Keratinocyte (primary cell): ENCODE data around the gene GMEB2. TPM values are rescaled to one million over a fixed set of nuclear protein-coding genes. Genes with fewer than 3 reads are reported as not detected.

ENCODE experiments used
- DNase-seq: peaks from one replicate; pipeline ENCODE4 v3.0.0-alpha.2; 2011; ENCODE audit warnings: low read depth, missing footprints, low spot score
- FAIRE-seq: peaks from 2 replicates; lab custom pipeline; 2011; peaks lifted over from hg19 to GRCh38; lab: Jason Lieb, UNC
- H2AFZ ChIP-seq: 2 replicates; pipeline ENCODE4 v1.6.0; 2012; ENCODE audit warnings: low read length, control low read depth, inconsistent platforms; ENCODE audit not compliant: control insufficient read depth
- H3K27ac ChIP-seq: 2 replicates; pipeline ENCODE4 v1.5.1; 2011; ENCODE audit warnings: low read length; ENCODE audit not compliant: control insufficient read depth, insufficient read depth
- H3K27me3 ChIP-seq: 3 replicates; pipeline ENCODE4 v1.6.0; 2011; ENCODE audit warnings: low read length; ENCODE audit not compliant: control insufficient read depth, insufficient read depth; ENCODE audit errors: extremely low read depth
- H3K36me3 ChIP-seq, 2 experiments: 2 replicates in 1 of 2; 3 replicates in 1 of 2; pipeline ENCODE4 v1.5.1; 2011; ENCODE audit warnings: low read length in 2 of 2, mild to moderate bottlenecking in 1 of 2; ENCODE audit not compliant: control insufficient read depth in 2 of 2, insufficient read depth in 2 of 2; ENCODE audit errors: extremely low read depth in 1 of 2
- H3K4me1 ChIP-seq: 3 replicates; pipeline ENCODE4 v1.5.1; 2011; ENCODE audit warnings: low read length; ENCODE audit not compliant: control insufficient read depth, insufficient read depth; ENCODE audit errors: extremely low read depth
- H3K4me2 ChIP-seq: 3 replicates; pipeline ENCODE4 v1.6.0; 2011; ENCODE audit warnings: low read depth, low read length; ENCODE audit not compliant: control insufficient read depth, insufficient read depth; ENCODE audit errors: extremely low read depth
- H3K4me3 ChIP-seq, 3 experiments: fragments of 200-600 bp in 1 of 3; sonication (generic) in 1 of 3; 2 replicates in 2 of 3; 3 replicates in 1 of 3; pipeline ENCODE4 v1.5.1; 2011 to 2016; ENCODE audit warnings: low read length in 3 of 3, mild to moderate bottlenecking in 3 of 3, control low read depth in 2 of 3, inconsistent platforms in 1 of 3, low read depth in 1 of 3, mixed read lengths in 1 of 3, mixed run types in 1 of 3, moderate library complexity in 1 of 3; ENCODE audit not compliant: control insufficient read depth in 2 of 3, insufficient read depth in 2 of 3; ENCODE audit errors: extremely low read depth in 1 of 3
- H3K79me2 ChIP-seq: 2 replicates; pipeline ENCODE4 v1.6.0; 2012; ENCODE audit warnings: low read length; ENCODE audit not compliant: control insufficient read depth, insufficient read depth
- H3K9ac ChIP-seq: 3 replicates; pipeline ENCODE4 v1.6.0; 2011; ENCODE audit warnings: low read length; ENCODE audit not compliant: control insufficient read depth, insufficient read depth; ENCODE audit errors: extremely low read depth
- H3K9me1 ChIP-seq: 3 replicates; pipeline ENCODE4 v1.6.0; 2011; ENCODE audit warnings: low read length; ENCODE audit not compliant: control insufficient read depth, insufficient read depth; ENCODE audit errors: extremely low read depth
- H3K9me3 ChIP-seq: 2 replicates; pipeline ENCODE4 v1.5.1; 2012; ENCODE audit warnings: low read depth, low read length; ENCODE audit not compliant: control insufficient read depth
- H4K20me1 ChIP-seq: 3 replicates; pipeline ENCODE4 v1.6.0; 2011; ENCODE audit warnings: low read length; ENCODE audit not compliant: control insufficient read depth, insufficient read depth; ENCODE audit errors: extremely low read depth
- CTCF ChIP-seq, 3 experiments: IDR thresholded peaks in 1 of 3; conservative IDR thresholded peaks in 1 of 3; optimal IDR thresholded peaks in 1 of 3; 2 replicates in 2 of 3; 3 replicates in 1 of 3; pipeline versions ENCODE3 to v1.5.1; 2011; ENCODE audit warnings: low read length in 3 of 3, mild to moderate bottlenecking in 3 of 3, moderate library complexity in 2 of 3, control low read depth in 1 of 3, inconsistent platforms in 1 of 3; ENCODE audit not compliant: insufficient read depth in 2 of 3; ENCODE audit errors: extremely low read depth in 1 of 3
- EZH2 ChIP-seq: IDR thresholded peaks from one replicate; pipeline ENCODE4 v1.6.1; 2012; ENCODE audit warnings: inconsistent platforms, mild to moderate bottlenecking, low read length, moderate library complexity
- dilution Hi-C: fragments of 300-500 bp; cut with MboI; formaldehyde crosslinking; loops from one replicate; pipeline ENCODE4 v1.7.0; 2020; ENCODE audit warnings: low sequenced_read_pairs; ENCODE audit not compliant: extremely low pct_ligation_motif_present
- polyA plus RNA-seq, 5 experiments: library from polyadenylated mRNA; depleted of rRNA in 3 of 5; stranded (reverse) in 3 of 5; stranded (forward) in 1 of 5; unstranded in 1 of 5; fragments of >200 nt; gene quantifications; 1 replicate in 1 of 5; 2 replicates in 3 of 5; 3 replicates in 1 of 5; pipeline versions ENCODE4 v1.2.1 to v1.2.3, GENCODE V29; 2011 to 2012; ENCODE audit warnings: missing spikeins in 2 of 5, low read depth in 1 of 5, low replicate concordance in 1 of 5

Gene GMEB2
- polyA plus RNA-seq, 1 donor (not counting 4 experiments of a cell fraction or from before 2014, with no cell fraction given), result 5.1 TPM

GRCh38 chr20:63640086-63640485 lies 13.2 kb upstream of the GMEB2 start:
- H3K36me3 ChIP-seq, result no peaks in the 10 kb centered on the region
- no peak overlapping the region for H3K27ac ChIP-seq

GRCh38 chr20:63639093-63639975 lies 12.4 kb upstream of the GMEB2 start:
- no peaks in the 10 kb centered on the region for H3K9me3 ChIP-seq
- no peak for TF ChIP-seq CTCF (optimal IDR thresholded peaks at IDR 0.05 in 1 of 3, IDR thresholded peaks at IDR 0.05 in 1 of 3, conservative IDR thresholded peaks at IDR 0.05 in 1 of 3; ENCODE audit: extremely low read depth in 1 of 3, insufficient read depth in 2 of 3, low read length in 3 of 3)
- no peak for TF ChIP-seq EZH2
- H3K4me2 ChIP-seq, result no peak overlapping the region
- H3K9me1 ChIP-seq, result no peaks in the 10 kb centered on the region
- H3K79me2 ChIP-seq, result no peaks in the 10 kb centered on the region
- no peaks in the 10 kb centered on the region for H3K36me3 ChIP-seq
- no peak overlapping the region for H3K27ac ChIP-seq
- DNase-seq, result no peak
- dilution Hi-C loops, result no loop called here
- no peaks in the 10 kb centered on the region for H4K20me1 ChIP-seq
- H3K4me1 ChIP-seq, result peaks cover 10% of the 10 kb centered on the region
- H2AFZ ChIP-seq, result no peak overlapping the region
- FAIRE-seq, result no peak
- no peaks in the 10 kb centered on the region for H3K27me3 ChIP-seq
- H3K4me3 ChIP-seq, result no peak overlapping the region
- H3K9ac ChIP-seq, result no peak overlapping the region

More at GRCh38 chr20:63640086-63640485, 13.2 kb upstream of the GMEB2 start:
- H3K4me3 ChIP-seq, result no peak overlapping the region
- no peaks in the 10 kb centered on the region for H3K79me2 ChIP-seq
- no peak for TF ChIP-seq EZH2
- TF ChIP-seq CTCF (optimal IDR thresholded peaks at IDR 0.05 in 1 of 3, IDR thresholded peaks at IDR 0.05 in 1 of 3, conservative IDR thresholded peaks at IDR 0.05 in 1 of 3; ENCODE audit: extremely low read depth in 1 of 3, insufficient read depth in 2 of 3, low read length in 3 of 3), result no peak
- no peaks in the 10 kb centered on the region for H4K20me1 ChIP-seq
- no peak for FAIRE-seq
- no peaks in the 10 kb centered on the region for H3K27me3 ChIP-seq
- no peaks in the 10 kb centered on the region for H3K9me1 ChIP-seq
- no peak for DNase-seq
- dilution Hi-C loops, result no loop called here
- H3K4me2 ChIP-seq, result no peak overlapping the region
- H2AFZ ChIP-seq, result no peak overlapping the region
- H3K9me3 ChIP-seq, result no peaks in the 10 kb centered on the region
- no peak overlapping the region for H3K9ac ChIP-seq
- H3K4me1 ChIP-seq, result peaks cover 10% of the 10 kb centered on the region
